ENCODE results near the gene MFRP.

GRCh38 chr11:119350302-119350701, 3.8 kb upstream of the MFRP start:
- no peak for TF ChIP-seq KDM5A (IDR thresholded peaks at IDR 0.05)
- TF ChIP-seq GATA3 (IDR thresholded peaks at IDR 0.05; ENCODE audit: borderline replicate concordance) = no peak
- no peak for TF ChIP-seq CTCF (IDR thresholded peaks at IDR 0.05)

Measured in A549 (cell line).